ENCODE data around the gene KRT7.

KRT7 gene

GRCh38 chr12:52208424-52209165, 24.4 kb upstream of the KRT7 start:
- Histone ChIP-seq H3K36me3 (ENCODE audit: insufficient read depth, low read length) (no peaks in the 10 kb centered on the region), H3K4me3 (no peak overlapping the region), H3K27ac (no peak overlapping the region), H3K9me3 (ENCODE audit: low read depth, low read length) (no peaks in the 10 kb centered on the region), H3K9ac (ENCODE audit: insufficient read length) (no peak overlapping the region)
- TF ChIP-seq FOXP2 (optimal IDR thresholded peaks at IDR 0.05; ENCODE audit: control extremely low read depth, extremely low read length, insufficient read depth) = no peak
- no peak for TF ChIP-seq EZH2 (IDR thresholded peaks at IDR 0.05)
- TF ChIP-seq POLR2AphosphoS5 (IDR thresholded peaks at IDR 0.05; ENCODE audit: borderline replicate concordance, low read depth, low read length) = no peak
- DNase-seq (ENCODE audit: low read depth, low spot score) = no peak

DNA sequence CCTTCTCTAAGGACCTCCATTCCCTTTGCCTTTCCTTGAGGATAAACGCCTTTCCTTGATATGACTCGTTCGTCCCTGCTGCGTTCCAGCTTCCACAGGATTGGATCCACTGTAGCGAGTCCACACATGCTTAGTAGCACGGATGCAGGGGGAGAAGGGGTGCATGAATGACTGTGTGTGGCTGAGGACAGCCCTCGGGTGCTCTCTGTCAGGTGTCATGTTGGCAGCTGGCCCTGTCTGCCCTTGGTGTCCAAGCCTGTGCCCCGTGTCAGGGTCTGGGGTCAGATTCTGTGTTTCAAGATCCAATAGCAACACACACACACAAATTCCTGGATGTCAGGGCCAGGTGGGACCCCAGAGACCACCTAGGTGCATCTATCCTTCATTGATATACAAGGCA, 23.7 kb upstream of the KRT7 start:
- H3K27ac ChIP-seq = no peak overlapping the region
- no peaks in the 10 kb centered on the region for H3K9me3 ChIP-seq (ENCODE audit: low read depth, low read length)
- no peak overlapping the region for H3K4me3 ChIP-seq
- H3K9ac ChIP-seq (ENCODE audit: insufficient read length) = no peak overlapping the region
- TF ChIP-seq EZH2 (IDR thresholded peaks at IDR 0.05) (no peak), FOXP2 (optimal IDR thresholded peaks at IDR 0.05; ENCODE audit: control extremely low read depth, extremely low read length, insufficient read depth) (no peak), POLR2AphosphoS5 (IDR thresholded peaks at IDR 0.05; ENCODE audit: borderline replicate concordance, low read depth, low read length) (no peak)
- DNase-seq (ENCODE audit: low read depth, low spot score) = no peak
- H3K36me3 ChIP-seq (ENCODE audit: insufficient read depth, low read length) = no peaks in the 10 kb centered on the region

DNA sequence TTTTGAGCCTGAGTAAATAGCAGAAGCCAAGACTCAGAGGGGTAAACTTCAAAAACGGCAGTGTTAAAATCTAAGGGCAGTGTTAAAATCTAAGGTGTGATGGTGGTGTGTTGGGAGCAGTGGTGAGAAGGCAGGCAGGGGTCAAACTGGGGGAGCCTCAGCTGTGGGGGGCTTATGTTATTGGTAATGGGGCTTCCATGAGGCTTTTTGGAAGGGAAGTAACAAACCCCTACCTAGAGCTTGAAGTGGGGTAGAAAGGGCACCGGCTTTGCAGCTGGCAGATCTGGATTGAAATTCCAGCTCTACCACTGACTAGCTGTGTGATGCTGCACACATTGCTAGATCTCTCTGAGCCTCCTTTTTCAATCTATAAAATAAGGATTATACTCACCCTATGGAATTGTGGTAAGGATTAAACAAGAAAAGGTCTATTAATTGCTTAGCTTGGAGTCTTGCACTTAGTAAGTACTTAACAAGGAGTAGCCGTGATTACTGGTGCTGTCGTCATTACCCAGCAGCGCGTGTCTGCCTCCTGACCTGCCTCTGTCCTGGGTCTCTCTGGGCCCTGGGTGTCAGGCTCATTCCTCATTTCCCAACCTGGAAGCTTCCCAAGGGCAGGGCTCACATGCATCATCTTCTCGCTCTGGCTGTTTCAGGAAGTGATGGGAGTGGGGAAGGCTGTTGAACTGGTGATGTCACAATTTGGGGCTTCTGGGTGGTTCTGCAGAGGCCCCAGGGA, 22.7 kb upstream of the KRT7 start:
- Histone ChIP-seq H3K9me3 (ENCODE audit: low read depth, low read length) (no peaks in the 10 kb centered on the region), H3K27ac (no peak overlapping the region), H3K9ac (ENCODE audit: insufficient read length) (no peak overlapping the region), H3K36me3 (ENCODE audit: insufficient read depth, low read length) (no peaks in the 10 kb centered on the region), H3K4me3 (no peak overlapping the region)
- DNase-seq (ENCODE audit: low read depth, low spot score) = no peak
- TF ChIP-seq FOXP2 (optimal IDR thresholded peaks at IDR 0.05; ENCODE audit: control extremely low read depth, extremely low read length, insufficient read depth) (no peak), POLR2AphosphoS5 (IDR thresholded peaks at IDR 0.05; ENCODE audit: borderline replicate concordance, low read depth, low read length) (no peak), EZH2 (IDR thresholded peaks at IDR 0.05) (no peak)

DNA sequence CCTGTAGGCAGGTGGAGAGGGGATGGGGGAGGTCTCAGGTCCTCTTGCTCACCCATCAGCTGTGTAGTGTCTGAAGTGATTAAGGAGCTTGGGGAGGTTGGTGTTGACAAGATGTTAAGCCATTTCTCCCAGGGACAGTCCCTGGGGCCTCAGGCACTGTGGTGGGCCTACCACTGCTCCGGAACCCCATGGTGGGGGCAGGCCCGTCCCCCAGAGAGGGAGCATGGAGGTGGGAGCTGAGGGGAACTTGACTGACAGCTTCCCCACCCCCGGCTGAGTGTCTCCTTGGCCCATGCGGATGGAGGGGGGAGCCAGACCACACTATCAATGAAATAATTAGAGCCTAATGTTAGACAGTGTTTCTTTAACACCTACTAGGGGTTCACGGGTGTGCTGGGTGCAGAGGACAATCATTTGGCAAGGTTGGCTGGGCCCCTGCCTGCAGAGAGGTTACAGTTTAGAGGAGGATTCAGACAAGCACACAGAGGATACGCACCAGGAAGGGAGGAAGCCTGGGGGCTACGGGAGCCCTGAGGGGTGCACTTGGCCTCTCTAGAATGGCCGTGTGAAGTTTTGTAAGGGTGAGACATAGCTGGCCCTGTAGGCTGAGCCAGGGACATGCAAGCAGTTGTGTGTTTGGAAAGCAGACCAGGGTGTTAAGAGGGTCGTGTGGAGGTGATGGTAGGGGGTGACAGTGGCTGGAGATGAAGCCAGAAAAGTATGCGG, 22.0 kb upstream of the KRT7 start:
- no peak for TF ChIP-seq POLR2AphosphoS5 (IDR thresholded peaks at IDR 0.05; ENCODE audit: borderline replicate concordance, low read depth, low read length)
- no peak for TF ChIP-seq FOXP2 (optimal IDR thresholded peaks at IDR 0.05; ENCODE audit: control extremely low read depth, extremely low read length, insufficient read depth)
- no peak for TF ChIP-seq EZH2 (IDR thresholded peaks at IDR 0.05)
- H3K9ac ChIP-seq (ENCODE audit: insufficient read length) = no peak overlapping the region
- H3K27ac ChIP-seq = no peak overlapping the region
- DNase-seq (ENCODE audit: low read depth, low spot score) = no peak
- H3K9me3 ChIP-seq (ENCODE audit: low read depth, low read length) = no peaks in the 10 kb centered on the region
- H3K36me3 ChIP-seq (ENCODE audit: insufficient read depth, low read length) = no peaks in the 10 kb centered on the region
- no peak overlapping the region for H3K4me3 ChIP-seq

GRCh38 chr12:52211716-52212585, 21.1 kb upstream of the KRT7 start:
- no peak for TF ChIP-seq FOXP2 (optimal IDR thresholded peaks at IDR 0.05; ENCODE audit: control extremely low read depth, extremely low read length, insufficient read depth)
- TF ChIP-seq POLR2AphosphoS5 (IDR thresholded peaks at IDR 0.05; ENCODE audit: borderline replicate concordance, low read depth, low read length) = no peak
- no peak for TF ChIP-seq EZH2 (IDR thresholded peaks at IDR 0.05)
- Histone ChIP-seq H3K27ac (no peak overlapping the region), H3K9ac (ENCODE audit: insufficient read length) (no peak overlapping the region)

DNA sequence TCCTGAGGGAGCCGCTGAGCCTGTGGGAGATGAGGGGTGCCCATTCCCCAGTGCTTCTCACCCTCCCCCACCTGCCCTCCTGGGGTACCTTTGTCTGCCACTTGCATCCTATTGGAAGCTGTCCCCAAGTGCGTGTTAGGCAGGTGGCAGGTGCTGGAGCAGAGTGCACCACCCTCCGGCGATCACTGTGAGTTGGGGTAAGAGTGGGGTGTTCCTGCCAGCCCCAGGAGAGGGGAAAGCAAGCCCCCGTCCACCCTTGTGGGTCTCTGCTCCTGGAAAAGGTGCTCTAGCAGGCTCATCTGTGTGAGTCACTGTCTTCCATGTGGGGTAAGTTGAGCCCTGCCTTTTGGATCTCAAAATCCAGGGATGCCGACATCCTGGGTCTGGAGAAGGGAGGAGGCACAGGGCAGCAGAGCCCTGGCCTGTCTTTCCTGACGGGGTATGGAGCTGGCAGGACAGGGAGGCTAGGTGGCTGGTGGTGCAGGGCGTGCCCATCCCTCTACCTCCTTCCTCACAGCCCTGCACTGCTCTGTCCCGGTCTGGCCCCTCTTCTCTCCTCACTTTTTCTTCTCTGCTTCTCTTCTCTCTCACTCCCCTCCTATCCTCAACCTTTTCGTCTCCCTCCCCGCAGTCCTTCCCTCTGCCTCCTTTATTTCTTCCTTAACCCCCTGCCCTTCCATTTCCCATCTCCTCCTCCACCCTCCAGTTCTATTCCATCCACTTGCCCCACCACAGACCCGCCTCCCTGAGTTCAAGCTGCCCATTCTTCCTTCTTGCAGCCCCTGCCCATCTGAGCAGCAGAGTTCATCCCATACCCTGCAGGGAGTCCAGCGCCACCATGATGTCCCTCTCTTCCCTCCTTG, 20.1 kb upstream of the KRT7 start:
- DNase-seq (ENCODE audit: low read depth, low spot score) = no peak
- Histone ChIP-seq H3K9me3 (ENCODE audit: low read depth, low read length) (no peaks in the 10 kb centered on the region), H3K36me3 (ENCODE audit: insufficient read depth, low read length) (no peaks in the 10 kb centered on the region), H3K27ac (no peak overlapping the region), H3K4me3 (no peak overlapping the region), H3K9ac (ENCODE audit: insufficient read length) (no peak overlapping the region)
- no peak for TF ChIP-seq POLR2AphosphoS5 (IDR thresholded peaks at IDR 0.05; ENCODE audit: borderline replicate concordance, low read depth, low read length)
- TF ChIP-seq EZH2 (IDR thresholded peaks at IDR 0.05) = no peak
- no peak for TF ChIP-seq FOXP2 (optimal IDR thresholded peaks at IDR 0.05; ENCODE audit: control extremely low read depth, extremely low read length, insufficient read depth)

More at GRCh38 chr12:52211716-52212585, 21.1 kb upstream of the KRT7 start:
- no peak for DNase-seq (ENCODE audit: low read depth, low spot score)
- Histone ChIP-seq H3K9me3 (ENCODE audit: low read depth, low read length) (no peaks in the 10 kb centered on the region), H3K4me3 (no peak overlapping the region), H3K36me3 (ENCODE audit: insufficient read depth, low read length) (no peaks in the 10 kb centered on the region)
